HepG2 (cell line): ENCODE measurements around the gene CYP4F8. TPM values are rescaled to one million over a fixed set of nuclear protein-coding genes. Genes with fewer than 3 reads are reported as not detected.

Experiments used
- ATAC-seq: fragments of 200-7000 bp; cut with Tn5 transposase; 3 replicates; pipeline ENCODE4 v1.9.1; 2020; ENCODE audit warnings: mild to moderate bottlenecking, moderate library complexity
- BruUV-seq: library from RNA; stranded (reverse); fragments of 400-500 nt; replicated peaks from 2 replicates; lab custom pipeline; 2021; lab: Mats Ljungman, UMichigan
- CTCF ChIA-PET: fragments of 300-600 bp; formaldehyde crosslinking; extraction: SDS; loops from one replicate; lab custom pipeline; 2021; ENCODE audit warnings: low total read pairs, inconsistent platforms, low intra/inter-chr PET ratio; lab: Yijun Ruan, JAX
- POLR2A ChIA-PET: fragments of 350-600 bp; sonication (Branson Sonifier 250); formaldehyde crosslinking; loops from one replicate; lab custom pipeline; 2020; ENCODE audit warnings: antibody characterized with exemption, inconsistent platforms; lab: Yijun Ruan, JAX
- DNase-seq: peaks from one replicate; pipeline ENCODE4 v3.0.0-alpha.2; 2015; ENCODE audit warnings: low spot score
- FAIRE-seq: peaks from 3 replicates; lab custom pipeline; 2011; peaks lifted over from hg19 to GRCh38; lab: Jason Lieb, UNC
- H2AFZ ChIP-seq: one replicate; pipeline ENCODE4 v1.6.1; 2011; ENCODE audit warnings: low read length, inconsistent platforms
- H3K27ac ChIP-seq: fragments of 300-600 bp; 3 replicates; pipeline ENCODE4 v1.8.0; 2011; ENCODE audit warnings: mixed run types, mild to moderate bottlenecking, mixed read lengths, low read length, inconsistent platforms; ENCODE audit not compliant: insufficient read depth; ENCODE audit errors: extremely low read length
- H3K27me3 ChIP-seq, 2 experiments: fragments of 200-600 bp in 1 of 2; 2 replicates in 1 of 2; 3 replicates in 1 of 2; pipeline versions ENCODE4 v1.6.0 to v1.8.0; 2011; ENCODE audit warnings: low read length in 2 of 2, mild to moderate bottlenecking in 2 of 2, moderate library complexity in 2 of 2, inconsistent platforms in 1 of 2; ENCODE audit not compliant: insufficient read depth in 2 of 2, control insufficient read depth in 1 of 2
- H3K36me3 ChIP-seq, 2 experiments: fragments of 200-600 bp in 1 of 2; replicated peaks in 1 of 2; 2 replicates in 1 of 2; 3 replicates in 1 of 2; pipeline versions ENCODE4 v1.5.1 to v1.8.0; 2011; ENCODE audit warnings: low read length in 2 of 2, inconsistent platforms in 1 of 2; ENCODE audit not compliant: insufficient read depth in 2 of 2, control insufficient read depth in 1 of 2
- H3K4me1 ChIP-seq: 2 replicates; pipeline ENCODE4 v1.5.1; 2012; ENCODE audit warnings: low read length, inconsistent platforms; ENCODE audit not compliant: insufficient read depth
- H3K4me2 ChIP-seq: 2 replicates; pipeline ENCODE4 v1.6.0; 2011; ENCODE audit warnings: low read depth, low read length, inconsistent platforms
- H3K4me3 ChIP-seq, 3 experiments: fragments of 200-600 bp in 1 of 3; sonication (generic), shearing (Covaris generic) in 1 of 3; replicated peaks in 1 of 3; 2 replicates each; pipeline ENCODE4 v1.5.1; 2011 to 2016; ENCODE audit warnings: low read length in 3 of 3, inconsistent platforms in 2 of 3, low read depth in 2 of 3, mild to moderate bottlenecking in 2 of 3, control low read depth in 1 of 3, mixed read lengths in 1 of 3; ENCODE audit not compliant: insufficient read depth in 1 of 3
- H3K79me2 ChIP-seq: one replicate; pipeline ENCODE4 v1.6.1; 2011; ENCODE audit warnings: low read length, inconsistent platforms; ENCODE audit not compliant: insufficient read depth
- H3K9ac ChIP-seq: 2 replicates; pipeline ENCODE4 v1.6.0; 2011; ENCODE audit warnings: mild to moderate bottlenecking, low read depth, low read length, inconsistent platforms; ENCODE audit not compliant: insufficient read depth
- H3K9me3 ChIP-seq: 2 replicates; pipeline ENCODE4 v1.5.1; 2012; ENCODE audit warnings: mild to moderate bottlenecking, low read length
- H4K20me1 ChIP-seq: 2 replicates; pipeline ENCODE4 v1.6.0; 2011; ENCODE audit warnings: inconsistent platforms, mild to moderate bottlenecking, low read length, moderate library complexity; ENCODE audit not compliant: insufficient read depth
- ARHGAP35 ChIP-seq: sonication (generic); formaldehyde crosslinking; IDR thresholded peaks from 2 replicates; pipeline ENCODE4 v1.9.0; 2022; ENCODE audit warnings: mild to moderate bottlenecking, inconsistent platforms, moderate library complexity, missing genetic modification reagents, borderline replicate concordance
- FOXO1 ChIP-seq: sonication (generic); formaldehyde crosslinking; IDR thresholded peaks from 2 replicates; pipeline ENCODE4 v1.4.0; 2020; ENCODE audit warnings: missing genetic modification reagents
- NCOA1 ChIP-seq: sonication (generic); formaldehyde crosslinking; IDR thresholded peaks from 2 replicates; pipeline ENCODE4 v1.9.0; 2021; ENCODE audit warnings: missing genetic modification reagents
- PLRG1 ChIP-seq: fragments of 450-650 bp; conservative IDR thresholded peaks from 2 replicates; pipeline ENCODE4 v1.6.1; 2016
- TEAD2 ChIP-seq: sonication (generic); formaldehyde crosslinking; IDR thresholded peaks from 2 replicates; pipeline ENCODE4 v1.9.0; 2021; ENCODE audit warnings: missing genetic modification reagents
- ZBTB2 ChIP-seq: sonication (generic); formaldehyde crosslinking; IDR thresholded peaks from 2 replicates; pipeline ENCODE4 v1.8.0; 2022; ENCODE audit warnings: low read depth, missing genetic modification reagents
- ZBTB7A ChIP-seq: sonication (generic); formaldehyde crosslinking; IDR thresholded peaks from 2 replicates; pipeline ENCODE4 v1.8.0; 2022; ENCODE audit warnings: mild to moderate bottlenecking, missing genetic modification reagents
- ZNF512B ChIP-seq: sonication (generic); formaldehyde crosslinking; IDR thresholded peaks from 2 replicates; pipeline ENCODE4 v1.5.1; 2020; ENCODE audit warnings: missing genetic modification reagents, mild to moderate bottlenecking, borderline replicate concordance
- ZNF660 ChIP-seq: sonication (generic); formaldehyde crosslinking; IDR thresholded peaks from 2 replicates; pipeline ENCODE4 v1.5.1; 2020; ENCODE audit warnings: mild to moderate bottlenecking, low read depth, missing genetic modification reagents, borderline replicate concordance
- ZNF775 ChIP-seq: sonication (generic); formaldehyde crosslinking; IDR thresholded peaks from 2 replicates; pipeline ENCODE4 v1.4.0; 2020; ENCODE audit warnings: missing genetic modification reagents, mild to moderate bottlenecking, moderate library complexity, borderline replicate concordance
- WGBS: methylation state at CpG from one replicate; pipeline ENCODE4 v1.1.6; 2017; ENCODE audit warnings: low lambda C conversion rate; 5-methylcytosine and 5-hydroxymethylcytosine counted together
- in situ Hi-C: cut with HindIII; loops from 2 replicates; pipeline ENCODE4 v1.10.0; 2017; ENCODE audit warnings: low pct_unique_long_range_greater_than_20kb; ENCODE audit not compliant: extremely low pct_ligation_motif_present
- intact Hi-C: fragments of 100-400 bp; cut with micrococcal nuclease; formaldehyde crosslinking; loops from one replicate; pipeline ENCODE4 v1.10.0; 2022; ENCODE audit not compliant: unreplicated experiment
- polyA plus RNA-seq, 8 experiments: library from polyadenylated mRNA; depleted of rRNA in 3 of 8; stranded (reverse) in 7 of 8; unstranded in 1 of 8; fragments of >200 nt; fragmentation: Illumina TruSeq in 4 of 8; extraction: Trizol in 4 of 8; gene quantifications; 2 replicates each; pipeline versions ENCODE4 v1.2.1 to v1.2.3, GENCODE V29; 2011 to 2016; ENCODE audit warnings: low read depth in 4 of 8, missing spikeins in 1 of 8, mixed read lengths in 1 of 8; ENCODE audit not compliant: insufficient read depth in 1 of 8
- total RNA-seq, 5 experiments: library from RNA; depleted of rRNA; stranded (reverse); fragments of >200 nt; fragmentation: Illumina TruSeq; extraction: Trizol; gene quantifications; 2 replicates each; pipeline ENCODE4 v1.2.3, GENCODE V29; 2016; ENCODE audit warnings: low read depth in 1 of 5
- TF ChIP-seq, protein P1 (sequence below): sonication (generic); formaldehyde crosslinking; IDR thresholded peaks from 2 replicates; pipeline ENCODE4 v1.8.1; 2023; ENCODE audit warnings: mild to moderate bottlenecking, inconsistent platforms, moderate library complexity, missing genetic modification reagents, borderline replicate concordance

The CYP4F8 gene
- total and polyA plus RNA-seq, 2 of the 13 experiments (the other 11 are each of a cell fraction or from before 2014, with no cell fraction given) = not detected

GRCh38 chr19:15613338-15613737 is 1.7 kb upstream of the CYP4F8 start:
- no peak for DNase-seq

More at GRCh38 chr19:15613338-15613737, 1.7 kb upstream of the CYP4F8 start:
- ChIA-PET POLR2A (no interaction called here), CTCF (no interaction called here)
- in situ Hi-C loops (no loop called here), intact Hi-C loops (no loop called here)
- Histone ChIP-seq H3K79me2 (no peaks in the 10 kb centered on the region), H3K36me3 (no peaks in the 10 kb centered on the region), H3K4me2 (no peak overlapping the region), H4K20me1 (no peaks in the 10 kb centered on the region), H3K9me3 (no peaks in the 10 kb centered on the region), H3K9ac (no peak overlapping the region), H3K4me1 (0 out of 2 replicates have a peak, but pooled peaks cover 6% of the 10 kb centered on the region), H2AFZ (no peak overlapping the region), H3K27ac (no peak overlapping the region), H3K4me3 (no peak overlapping the region), H3K27me3 (no peaks in the 10 kb centered on the region; a peak in 1 of 5 replicates)
- no TSS peak for BruUV-seq
- FAIRE-seq = no peak
- ATAC-seq = no peak
- 86% methylated on average over 3 of the region's 3 CpGs for WGBS
- TF ChIP-seq FOXO1 (CRISPR knock-in tag) (no peak), ZBTB2 (CRISPR knock-in tag) (no peak), PLRG1 (no peak), ZNF660 (no peak), NCOA1 (no peak), ZBTB7A (no peak), ZNF512B (CRISPR knock-in tag) (no peak), ARHGAP35 (CRISPR knock-in tag) (no peak), TEAD2 (CRISPR knock-in tag) (no peak), ZNF775 (CRISPR knock-in tag) (no peak)
- TF ChIP-seq, protein P1, sequence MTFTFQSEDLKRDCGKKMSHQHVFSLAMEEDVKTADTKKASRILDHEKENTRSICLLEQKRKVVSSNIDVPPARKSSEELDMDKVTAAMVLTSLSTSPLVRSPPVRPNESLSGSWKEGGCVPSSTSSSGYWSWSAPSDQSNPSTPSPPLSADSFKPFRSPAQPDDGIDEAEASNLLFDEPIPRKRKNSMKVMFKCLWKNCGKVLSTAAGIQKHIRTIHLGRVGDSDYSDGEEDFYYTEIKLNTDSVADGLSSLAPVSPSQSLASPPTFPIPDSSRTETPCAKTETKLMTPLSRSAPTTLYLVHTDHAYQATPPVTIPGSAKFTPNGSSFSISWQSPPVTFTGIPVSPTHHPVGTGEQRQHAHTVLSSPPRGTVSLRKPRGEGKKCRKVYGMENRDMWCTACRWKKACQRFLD (CRISPR knock-in tag) = no peak
